ENCODE data around the gene KPNA2. TPM values are rescaled to one million over a fixed set of nuclear protein-coding genes. Genes with fewer than 3 reads are reported as not detected.

The KPNA2 gene
- total RNA-seq, 4 donors from 2014 or later = 8.3 to 24.5 (median 16.5) TPM

GRCh38 chr17:68013385-68013784 is 22.1 kb upstream of the KPNA2 start:
- no peak for TF ChIP-seq CTCF (IDR thresholded peaks at IDR 0.05; ENCODE audit: low read depth)

GRCh38 chr17:68015081-68015723 is 20.3 kb upstream of the KPNA2 start:
- no peak for TF ChIP-seq CTCF (IDR thresholded peaks at IDR 0.05; ENCODE audit: low read depth)

- TF ChIP-seq CTCF (IDR thresholded peaks at IDR 0.05; ENCODE audit: low read depth) = no peak
Observed at GRCh38 chr17:68016838-68017237, 18.7 kb upstream of the KPNA2 start.

GRCh38 chr17:68019336-68019674 is 16.2 kb upstream of the KPNA2 start:
- no peak for TF ChIP-seq CTCF (IDR thresholded peaks at IDR 0.05; ENCODE audit: low read depth)

GRCh38 chr17:68019675-68020408 is 15.7 kb upstream of the KPNA2 start:
- no peak for TF ChIP-seq CTCF (IDR thresholded peaks at IDR 0.05; ENCODE audit: low read depth)

- TF ChIP-seq CTCF (IDR thresholded peaks at IDR 0.05; ENCODE audit: low read depth) = no peak
Observed at GRCh38 chr17:68020409-68020756, 15.2 kb upstream of the KPNA2 start.

GRCh38 chr17:68021963-68022362 is 13.6 kb upstream of the KPNA2 start:
- no peak for TF ChIP-seq CTCF (IDR thresholded peaks at IDR 0.05; ENCODE audit: low read depth)

All from subcutaneous adipose tissue (tissue), 4 donors.